ENCODE data around the gene KDM3B.

Gene KDM3B

DNA sequence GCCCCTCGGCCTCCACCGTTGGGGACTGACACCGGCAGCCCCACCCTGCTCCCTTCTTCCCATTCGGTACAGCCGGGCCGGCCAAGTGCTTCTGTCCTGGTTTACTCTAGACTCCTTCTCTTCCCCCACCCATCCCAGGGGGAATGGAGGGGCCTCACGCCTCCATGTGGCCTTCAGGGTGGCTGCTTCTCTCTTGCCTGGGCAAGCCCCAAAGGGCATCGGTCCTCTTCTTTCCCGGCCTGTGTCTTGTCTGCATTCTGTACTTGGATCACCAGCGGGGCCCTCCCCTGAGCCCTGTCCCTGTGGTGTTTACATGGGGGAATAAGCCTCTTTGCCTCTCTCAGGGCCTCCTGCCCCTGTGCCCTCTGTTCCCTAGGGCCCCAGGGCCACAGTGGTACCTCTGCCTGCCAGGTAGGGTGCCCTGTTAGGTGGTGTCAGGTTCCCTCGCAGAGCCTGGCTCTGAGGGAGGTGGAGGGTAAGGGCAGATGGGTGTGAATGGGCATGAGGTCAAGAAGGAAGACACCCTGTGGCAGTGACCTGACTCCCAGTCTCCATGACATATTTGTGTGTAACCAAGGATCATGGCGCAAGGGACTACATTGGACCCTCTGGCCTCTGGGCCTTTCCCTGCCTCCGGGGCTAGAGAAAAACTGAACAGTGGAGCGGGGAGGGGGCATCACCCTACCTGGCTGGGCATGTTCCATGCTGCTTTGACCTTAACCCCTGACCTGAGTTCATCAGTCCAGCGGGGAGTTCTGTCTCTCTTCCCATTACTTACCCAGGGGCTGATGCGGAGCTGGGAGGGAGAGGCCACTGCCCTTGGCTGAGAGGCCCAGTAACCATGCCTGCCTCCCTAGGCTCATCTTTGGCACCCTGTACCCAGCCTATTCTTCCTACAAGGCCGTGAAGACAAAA lies 87.9 kb downstream of the KDM3B start:
- peaks cover 25% of the 10 kb centered on the region for H3K4me1 ChIP-seq (ENCODE audit: control insufficient read depth, insufficient read depth, low read length)
- peak overlapping the region; percentile 64 for H3K27ac ChIP-seq (ENCODE audit: low read length)
- no peaks in the 10 kb centered on the region for H3K27me3 ChIP-seq (ENCODE audit: control insufficient read depth in 1 of 2, insufficient read depth in 2 of 2, low read length in 2 of 2)
- H3K9me3 ChIP-seq (ENCODE audit: control insufficient read depth in 2 of 2, low read length in 2 of 2) = no peaks in the 10 kb centered on the region
- H3K9ac ChIP-seq (ENCODE audit: low read length in 2 of 2) = peak overlapping the region; percentile 78 to 80
- peaks cover 7 to 8% of the 10 kb centered on the region in 2 donors for H3K36me3 ChIP-seq (ENCODE audit: control insufficient read depth in 2 of 2, insufficient read depth in 2 of 2, low read length in 2 of 2)
- peak overlapping the region; percentile 65 to 74 for H3K4me3 ChIP-seq (ENCODE audit: low read length in 2 of 2)

GRCh38 chr5:138441221-138441620 lies 88.7 kb downstream of the KDM3B start:
- Histone ChIP-seq H3K27me3 (ENCODE audit: control insufficient read depth in 1 of 2, insufficient read depth in 2 of 2, low read length in 2 of 2) (no peaks in the 10 kb centered on the region), H3K9ac (ENCODE audit: low read length in 2 of 2) (no peak overlapping the region), H3K4me3 (ENCODE audit: low read length in 2 of 2) (no peak overlapping the region), H3K27ac (ENCODE audit: low read length) (no peak overlapping the region), H3K36me3 (ENCODE audit: control insufficient read depth in 2 of 2, insufficient read depth in 2 of 2, low read length in 2 of 2) (peaks cover 0 to 2% of the 10 kb centered on the region in 2 donors), H3K4me1 (ENCODE audit: control insufficient read depth, insufficient read depth, low read length) (peaks cover 25% of the 10 kb centered on the region), H3K9me3 (ENCODE audit: control insufficient read depth in 2 of 2, low read length in 2 of 2) (no peaks in the 10 kb centered on the region)

DNA sequence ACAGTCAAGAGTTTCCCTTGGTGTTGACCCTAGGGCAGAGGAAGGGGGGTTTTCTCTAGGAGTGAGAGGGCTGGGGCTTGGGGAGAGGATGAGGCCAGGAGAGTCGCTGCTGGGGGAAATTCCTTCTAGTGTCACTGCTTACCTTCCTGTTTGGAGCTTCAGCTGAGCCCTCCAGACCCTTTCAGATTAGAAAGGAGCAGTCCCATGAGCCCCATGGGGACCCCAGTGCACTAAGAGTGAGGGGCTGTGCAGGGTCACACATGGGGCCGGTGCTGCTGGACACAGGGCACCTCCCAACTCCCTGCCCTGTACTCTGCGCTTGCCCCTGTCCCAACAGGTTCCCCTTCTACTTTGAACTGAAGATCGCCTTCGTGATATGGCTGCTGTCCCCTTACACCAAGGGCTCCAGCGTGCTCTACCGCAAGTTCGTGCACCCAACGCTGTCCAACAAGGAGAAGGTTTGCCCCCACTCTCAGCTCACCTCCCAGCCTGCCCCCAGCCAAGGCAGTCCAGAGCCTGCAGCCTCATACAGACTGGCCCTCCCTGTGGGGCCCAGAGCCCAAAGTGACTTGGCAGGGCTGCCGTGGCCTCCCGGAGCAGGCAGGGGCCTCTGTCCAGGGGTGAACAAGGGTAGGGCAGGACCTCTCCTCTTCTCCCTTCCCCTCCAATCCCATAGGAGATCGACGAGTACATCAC lies 91.7 kb downstream of the KDM3B start:
- H3K36me3 ChIP-seq (ENCODE audit: control insufficient read depth in 2 of 2, insufficient read depth in 2 of 2, low read length in 2 of 2) = no peaks in the 10 kb centered on the region
- peaks cover 14% of the 10 kb centered on the region for H3K4me1 ChIP-seq (ENCODE audit: control insufficient read depth, insufficient read depth, low read length)

GRCh38 chr5:138444774-138445546 lies 92.5 kb downstream of the KDM3B start:
- Histone ChIP-seq H3K36me3 (ENCODE audit: control insufficient read depth in 2 of 2, insufficient read depth in 2 of 2, low read length in 2 of 2) (no peaks in the 10 kb centered on the region), H3K27me3 (ENCODE audit: control insufficient read depth in 1 of 2, insufficient read depth in 2 of 2, low read length in 2 of 2) (no peaks in the 10 kb centered on the region), H3K27ac (ENCODE audit: low read length) (no peak overlapping the region), H3K9ac (ENCODE audit: low read length in 2 of 2) (no peak overlapping the region), H3K9me3 (ENCODE audit: control insufficient read depth in 2 of 2, low read length in 2 of 2) (no peaks in the 10 kb centered on the region), H3K4me3 (ENCODE audit: low read length in 2 of 2) (no peak overlapping the region), H3K4me1 (ENCODE audit: control insufficient read depth, insufficient read depth, low read length) (peaks cover 13% of the 10 kb centered on the region)

More for the DNA sequence above, 91.7 kb downstream of the KDM3B start:
- no peaks in the 10 kb centered on the region for H3K9me3 ChIP-seq (ENCODE audit: control insufficient read depth in 2 of 2, low read length in 2 of 2)
- no peaks in the 10 kb centered on the region for H3K27me3 ChIP-seq (ENCODE audit: control insufficient read depth in 1 of 2, insufficient read depth in 2 of 2, low read length in 2 of 2)
- no peak overlapping the region for H3K4me3 ChIP-seq (ENCODE audit: low read length in 2 of 2)
- H3K9ac ChIP-seq (ENCODE audit: low read length in 2 of 2) = no peak overlapping the region
- no peak overlapping the region for H3K27ac ChIP-seq (ENCODE audit: low read length)

GRCh38 chr5:138445547-138446271 lies 93.2 kb downstream of the KDM3B start:
- H3K9ac ChIP-seq (ENCODE audit: low read length in 2 of 2) = no peak overlapping the region
- no peaks in the 10 kb centered on the region for H3K36me3 ChIP-seq (ENCODE audit: control insufficient read depth in 2 of 2, insufficient read depth in 2 of 2, low read length in 2 of 2)
- no peaks in the 10 kb centered on the region for H3K27me3 ChIP-seq (ENCODE audit: control insufficient read depth in 1 of 2, insufficient read depth in 2 of 2, low read length in 2 of 2)
- H3K27ac ChIP-seq (ENCODE audit: low read length) = no peak overlapping the region
- H3K4me3 ChIP-seq (ENCODE audit: low read length in 2 of 2) = no peak overlapping the region
- H3K4me1 ChIP-seq (ENCODE audit: control insufficient read depth, insufficient read depth, low read length) = peaks cover 10% of the 10 kb centered on the region
- H3K9me3 ChIP-seq (ENCODE audit: control insufficient read depth in 2 of 2, low read length in 2 of 2) = no peaks in the 10 kb centered on the region

DNA sequence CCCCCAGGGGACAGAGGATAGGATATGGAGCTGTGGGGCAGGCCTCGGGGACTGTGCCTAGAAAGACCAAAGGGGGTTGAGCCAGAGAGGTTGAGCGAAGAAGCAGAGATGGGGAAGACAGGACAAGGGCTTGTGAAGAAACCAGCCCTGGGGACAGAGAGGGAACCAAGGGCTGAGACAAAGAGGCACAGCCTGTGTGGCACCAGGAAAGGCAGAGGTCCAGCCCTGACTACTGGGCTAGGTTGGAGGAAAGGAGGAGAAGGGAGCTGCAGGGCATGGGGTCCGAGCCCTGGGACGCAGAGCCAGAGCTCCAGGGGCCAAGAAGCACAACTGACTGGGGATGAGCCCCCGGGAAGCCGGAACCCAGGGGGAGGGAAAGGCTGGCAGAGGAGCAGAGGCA lies 95.6 kb downstream of the KDM3B start:
- Histone ChIP-seq H3K27ac (ENCODE audit: low read length) (no peak overlapping the region), H3K9ac (ENCODE audit: low read length in 2 of 2) (no peak overlapping the region), H3K4me1 (ENCODE audit: control insufficient read depth, insufficient read depth, low read length) (peaks cover 10% of the 10 kb centered on the region), H3K36me3 (ENCODE audit: control insufficient read depth in 2 of 2, insufficient read depth in 2 of 2, low read length in 2 of 2) (no peaks in the 10 kb centered on the region), H3K4me3 (ENCODE audit: low read length in 2 of 2) (no peak overlapping the region), H3K27me3 (ENCODE audit: control insufficient read depth in 1 of 2, insufficient read depth in 2 of 2, low read length in 2 of 2) (no peaks in the 10 kb centered on the region), H3K9me3 (ENCODE audit: control insufficient read depth in 2 of 2, low read length in 2 of 2) (no peaks in the 10 kb centered on the region)

- H3K4me3 ChIP-seq (ENCODE audit: low read length in 2 of 2) = no peak overlapping the region
- H3K36me3 ChIP-seq (ENCODE audit: control insufficient read depth in 2 of 2, insufficient read depth in 2 of 2, low read length in 2 of 2) = no peaks in the 10 kb centered on the region
- peaks cover 10% of the 10 kb centered on the region for H3K4me1 ChIP-seq (ENCODE audit: control insufficient read depth, insufficient read depth, low read length)
- H3K27me3 ChIP-seq (ENCODE audit: control insufficient read depth in 1 of 2, insufficient read depth in 2 of 2, low read length in 2 of 2) = no peaks in the 10 kb centered on the region
- H3K27ac ChIP-seq (ENCODE audit: low read length) = no peak overlapping the region
- H3K9me3 ChIP-seq (ENCODE audit: control insufficient read depth in 2 of 2, low read length in 2 of 2) = no peaks in the 10 kb centered on the region
- peak overlapping the region in 1 of 2 donors; percentile 77 for H3K9ac ChIP-seq (ENCODE audit: low read length in 2 of 2)
Measured at GRCh38 chr5:138448481-138449398, 96.3 kb downstream of the KDM3B start.

DNA sequence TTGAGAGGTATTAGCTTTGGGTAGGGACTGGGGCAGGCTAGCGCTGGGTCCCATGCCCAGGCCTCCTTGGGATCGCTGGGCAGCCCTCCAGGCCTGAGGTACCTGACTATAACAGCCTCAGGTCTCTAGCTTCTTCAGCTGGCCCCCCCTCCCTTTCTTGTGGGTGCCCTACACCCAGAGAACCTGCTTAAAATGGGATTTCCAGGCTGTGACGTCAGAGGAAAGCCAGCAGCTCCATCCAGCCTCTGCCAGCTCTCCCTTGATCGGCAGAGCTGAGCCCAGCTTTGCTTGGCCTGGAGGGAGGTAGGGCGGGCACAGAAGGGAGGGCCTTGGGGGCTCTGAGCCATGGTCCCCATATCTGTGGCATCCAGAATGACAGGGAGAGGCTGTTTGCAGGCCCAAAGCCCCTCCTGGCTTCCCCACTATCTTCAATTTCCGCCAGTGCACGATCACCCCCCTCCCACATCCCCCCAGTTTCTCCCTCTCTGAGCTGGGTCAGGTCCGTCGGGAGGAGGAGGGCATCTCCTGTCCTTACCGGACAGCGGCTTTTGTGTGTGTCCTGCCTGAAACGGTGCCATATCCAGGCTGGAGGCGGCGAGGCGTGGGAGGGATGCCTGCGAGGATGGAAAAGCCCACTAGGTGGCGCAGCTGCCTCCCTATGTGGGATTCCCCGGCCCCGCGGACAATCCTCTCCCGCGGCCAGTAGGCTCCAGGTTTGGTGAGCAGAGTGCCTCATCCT lies 97.2 kb downstream of the KDM3B start:
- no peaks in the 10 kb centered on the region for H3K36me3 ChIP-seq (ENCODE audit: control insufficient read depth in 2 of 2, insufficient read depth in 2 of 2, low read length in 2 of 2)
- H3K27me3 ChIP-seq (ENCODE audit: control insufficient read depth in 1 of 2, insufficient read depth in 2 of 2, low read length in 2 of 2) = no peaks in the 10 kb centered on the region
- H3K9me3 ChIP-seq (ENCODE audit: control insufficient read depth in 2 of 2, low read length in 2 of 2) = no peaks in the 10 kb centered on the region
- no peak overlapping the region for H3K27ac ChIP-seq (ENCODE audit: low read length)
- H3K4me1 ChIP-seq (ENCODE audit: control insufficient read depth, insufficient read depth, low read length) = peaks cover 10% of the 10 kb centered on the region
- peak overlapping the region; percentile 36 to 77 for H3K9ac ChIP-seq (ENCODE audit: low read length in 2 of 2)
- peak overlapping the region; percentile 57 to 59 for H3K4me3 ChIP-seq (ENCODE audit: low read length in 2 of 2)

DNA sequence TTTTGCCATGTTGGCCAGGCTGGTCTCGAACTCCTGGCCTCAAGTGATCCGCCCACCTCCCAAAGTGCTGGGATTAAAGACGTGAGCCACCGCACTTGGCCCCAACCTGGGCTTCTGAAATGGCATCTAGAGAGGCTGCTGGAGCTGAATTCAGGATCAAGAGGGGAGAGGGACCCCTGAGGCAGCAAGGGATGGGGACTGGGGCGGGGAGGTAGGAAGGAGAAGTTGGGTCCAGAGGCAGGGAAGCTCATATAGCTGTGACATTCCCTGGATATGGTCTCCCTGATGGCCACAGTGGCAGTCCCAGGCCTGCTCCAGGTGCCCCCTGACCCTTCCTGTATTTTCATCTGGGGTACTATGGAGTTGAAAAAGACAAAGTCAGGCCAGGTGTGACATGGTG lies 98.5 kb downstream of the KDM3B start:
- Histone ChIP-seq H3K9me3 (ENCODE audit: control insufficient read depth in 2 of 2, low read length in 2 of 2) (no peaks in the 10 kb centered on the region), H3K36me3 (ENCODE audit: control insufficient read depth in 2 of 2, insufficient read depth in 2 of 2, low read length in 2 of 2) (no peaks in the 10 kb centered on the region), H3K9ac (ENCODE audit: low read length in 2 of 2) (no peak overlapping the region), H3K27me3 (ENCODE audit: control insufficient read depth in 1 of 2, insufficient read depth in 2 of 2, low read length in 2 of 2) (no peaks in the 10 kb centered on the region), H3K27ac (ENCODE audit: low read length) (no peak overlapping the region), H3K4me1 (ENCODE audit: control insufficient read depth, insufficient read depth, low read length) (peaks cover 20% of the 10 kb centered on the region), H3K4me3 (ENCODE audit: low read length in 2 of 2) (no peak overlapping the region)
